Measurements from ENCODE around the gene KCNA2.

Gene KCNA2

DNA sequence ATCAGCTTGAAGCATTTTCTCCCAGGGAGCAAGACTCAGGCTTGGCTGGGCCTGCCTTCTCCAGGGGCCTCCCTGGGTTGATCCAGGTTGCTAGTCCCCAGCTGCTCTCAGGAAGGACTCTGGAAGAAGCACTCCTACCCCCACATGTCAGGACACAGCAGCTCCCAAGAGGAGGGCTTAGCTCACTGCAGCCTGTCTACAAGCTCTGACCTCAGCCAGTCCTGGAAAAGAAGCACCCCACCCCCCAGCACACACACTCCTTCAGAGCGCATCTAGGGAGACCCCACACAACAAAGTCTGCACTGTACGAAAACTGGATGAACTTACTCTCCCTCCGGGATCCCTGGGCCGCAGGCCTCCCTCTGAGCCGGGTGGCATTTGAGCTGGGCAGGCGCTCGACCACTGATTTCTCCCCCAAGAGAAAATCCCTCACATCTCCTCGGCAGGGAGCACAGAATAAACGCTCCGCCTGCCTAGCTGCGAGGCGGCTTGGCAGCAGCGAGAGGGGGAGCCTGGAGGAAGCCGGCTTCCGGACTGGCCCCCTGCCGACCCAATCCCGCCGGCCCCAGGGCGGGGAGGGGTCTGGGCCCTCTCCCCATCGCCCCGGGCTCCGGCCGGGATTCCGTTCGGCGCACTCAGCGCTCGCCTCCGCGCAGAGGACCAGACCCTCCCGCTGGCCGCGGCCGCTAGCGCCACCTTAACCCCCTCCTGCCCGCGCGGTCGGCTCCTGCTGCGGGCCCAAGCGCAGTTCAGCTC is at the start of gene KCNA2:
TSS of gene KCNA2 (minus strand) at position 458 of the 756 bp plus-strand sequence. CDS start 1,576 bp downstream, outside the sequence.
- DNase-seq: peak; percentile 20

DNA sequence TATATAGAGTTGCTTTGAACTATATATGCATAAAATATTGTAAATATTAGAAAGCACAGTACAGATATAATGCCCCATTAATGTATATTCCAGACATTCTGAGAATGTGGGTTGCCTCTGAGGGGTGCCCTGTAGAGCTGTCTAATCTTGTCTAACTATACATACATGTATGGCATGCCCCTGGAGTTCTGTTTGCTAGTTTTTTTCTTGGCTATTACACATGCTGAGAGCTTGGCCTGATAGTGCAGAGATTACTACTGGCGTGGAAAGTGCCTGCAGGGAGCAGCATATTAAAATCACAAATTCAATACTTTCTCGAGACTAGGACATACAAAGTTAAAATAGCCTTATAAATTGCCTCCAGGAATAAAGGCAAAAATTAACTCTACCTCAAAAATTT is 44.5 kb upstream of the KCNA2 start:
- DNase-seq: no peak

DNA sequence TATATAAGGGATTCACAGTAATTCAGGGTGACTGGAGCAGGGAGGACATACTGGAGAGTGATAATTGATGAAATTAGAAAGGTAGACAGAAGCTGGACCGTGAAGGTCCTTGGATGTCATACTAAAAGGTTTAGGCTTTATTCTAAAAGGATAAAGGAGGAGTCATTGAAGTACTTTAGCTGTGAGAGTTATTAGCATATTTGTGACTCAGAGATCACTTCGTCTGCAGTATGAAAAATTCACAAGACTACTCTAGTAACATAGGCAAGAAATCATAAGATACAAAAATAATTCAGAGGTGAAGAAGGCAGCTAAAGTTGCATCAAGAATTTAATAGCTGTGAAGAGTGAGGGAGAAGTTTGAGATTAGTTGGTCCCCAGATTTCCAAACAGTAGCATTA is 42.3 kb upstream of the KCNA2 start:
- DNase-seq: no peak

DNA sequence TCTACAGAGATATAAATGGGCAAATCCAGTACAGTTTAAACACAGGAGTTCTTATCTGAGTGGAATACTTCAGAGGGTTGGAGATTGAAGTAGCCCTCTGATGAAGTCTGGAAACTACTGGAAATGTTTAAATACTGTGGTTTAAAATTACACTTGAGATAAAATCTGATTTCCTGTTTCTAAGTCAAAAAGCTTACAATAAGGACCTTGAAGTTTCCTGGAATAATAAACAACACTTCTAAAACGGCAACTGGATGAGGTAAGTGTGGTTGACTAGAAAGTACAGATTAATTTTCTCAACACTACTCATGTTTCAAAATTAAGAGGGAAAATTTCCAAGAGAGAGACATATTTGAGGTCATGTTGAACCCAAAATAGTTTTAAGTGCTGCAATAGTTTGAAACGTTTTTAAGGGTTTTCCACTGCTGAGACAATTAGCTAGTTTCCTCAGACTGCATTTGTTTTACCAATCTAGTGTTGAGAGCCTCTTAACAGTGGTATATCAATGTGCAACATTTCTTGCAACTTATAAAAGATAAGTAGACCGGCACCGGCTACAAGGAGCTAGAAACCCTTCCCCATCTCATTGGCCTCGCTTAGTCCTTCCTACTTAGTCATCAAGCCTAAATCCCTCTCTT is 41.2 kb upstream of the KCNA2 start:
- no peak for DNase-seq

DNA sequence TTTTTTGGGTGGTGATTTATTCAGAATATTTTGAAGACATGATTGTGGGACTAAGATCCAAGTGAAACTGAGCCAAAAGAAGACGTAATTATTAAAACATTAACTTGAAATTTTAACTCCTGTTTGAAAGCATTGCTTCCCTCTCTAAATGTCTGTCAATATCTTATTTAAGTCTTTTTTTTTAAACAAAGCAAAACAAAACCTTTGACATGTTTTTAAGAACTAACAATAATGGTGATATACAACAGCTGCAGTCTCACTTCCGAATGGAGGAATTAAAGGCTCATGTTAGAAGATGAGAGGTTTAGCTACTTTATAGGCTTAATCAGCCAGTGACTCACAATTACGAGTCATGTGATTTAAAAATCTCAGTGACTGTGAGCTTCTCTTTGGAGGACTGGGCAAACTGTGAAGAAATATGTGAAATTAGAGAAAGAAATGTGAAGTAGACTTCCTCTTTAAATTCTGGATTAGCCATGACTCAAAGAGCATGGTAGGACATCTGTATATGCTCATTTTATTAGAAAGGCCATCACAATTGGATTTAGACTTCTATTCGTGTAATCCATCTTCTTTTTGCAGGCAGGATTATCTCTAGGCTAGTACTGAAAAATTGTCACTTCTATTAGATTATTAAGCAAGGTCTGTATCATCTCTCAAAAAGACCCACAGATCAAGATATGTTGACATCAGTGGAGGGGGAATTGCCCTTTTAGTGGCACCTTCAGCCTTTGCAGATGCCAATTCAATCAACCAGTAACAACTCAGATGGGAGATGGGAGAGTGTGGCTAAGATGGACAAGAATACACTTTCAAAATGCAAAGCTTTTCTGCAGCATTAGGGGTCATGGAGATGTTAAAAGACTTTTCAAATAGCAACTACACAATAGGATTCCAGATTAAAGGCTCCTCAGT is 39.9 kb upstream of the KCNA2 start:
- DNase-seq: no peak

DNA sequence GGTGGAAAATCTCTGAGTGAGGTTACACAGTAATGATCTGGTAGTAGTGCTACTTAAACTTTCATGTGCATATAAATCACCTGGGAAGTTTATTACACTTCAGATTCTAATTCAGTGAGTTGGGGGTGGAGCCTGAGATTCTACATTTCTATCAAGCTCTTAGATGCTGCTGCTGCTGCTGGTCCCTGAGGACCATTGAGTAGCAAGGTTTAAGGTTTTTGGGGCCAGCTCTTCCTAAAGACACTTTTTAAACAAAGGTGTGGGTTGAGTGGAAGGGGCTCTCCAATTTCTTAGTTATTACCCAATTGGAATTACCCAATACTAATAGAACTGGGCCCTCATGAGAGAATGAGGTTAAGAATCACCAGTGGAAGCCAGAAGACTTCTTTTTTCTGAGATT is 39.1 kb upstream of the KCNA2 start:
- DNase-seq: no peak

DNA sequence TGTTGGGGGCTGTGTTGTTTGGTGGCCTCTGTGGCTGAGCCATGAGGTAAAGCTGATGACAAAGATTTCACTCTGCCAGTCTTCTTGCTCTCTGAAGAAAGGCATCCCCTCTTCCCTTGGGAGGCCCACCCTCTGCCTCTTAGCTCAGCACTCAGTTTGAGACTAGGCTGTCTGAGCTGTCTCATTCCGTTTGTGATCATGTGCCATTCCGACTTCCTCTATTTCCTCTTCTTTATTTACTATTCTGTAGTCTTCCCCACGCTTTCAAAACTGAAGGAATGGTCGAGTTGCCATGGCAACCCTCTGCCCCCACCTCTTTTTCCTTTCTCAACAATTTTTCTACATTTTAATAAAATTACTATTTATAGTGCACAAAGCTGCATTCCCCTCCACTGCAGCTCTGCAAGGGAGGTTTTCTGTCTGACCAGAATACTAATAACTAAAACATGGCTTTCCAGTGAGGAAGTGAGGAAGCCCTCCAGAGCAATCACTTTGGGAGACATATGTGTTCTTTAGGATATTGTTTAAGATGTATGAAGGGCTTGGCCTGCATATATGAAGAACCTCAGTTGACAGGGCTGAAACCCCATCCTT is 37.8 kb upstream of the KCNA2 start:
- no peak for DNase-seq

DNA sequence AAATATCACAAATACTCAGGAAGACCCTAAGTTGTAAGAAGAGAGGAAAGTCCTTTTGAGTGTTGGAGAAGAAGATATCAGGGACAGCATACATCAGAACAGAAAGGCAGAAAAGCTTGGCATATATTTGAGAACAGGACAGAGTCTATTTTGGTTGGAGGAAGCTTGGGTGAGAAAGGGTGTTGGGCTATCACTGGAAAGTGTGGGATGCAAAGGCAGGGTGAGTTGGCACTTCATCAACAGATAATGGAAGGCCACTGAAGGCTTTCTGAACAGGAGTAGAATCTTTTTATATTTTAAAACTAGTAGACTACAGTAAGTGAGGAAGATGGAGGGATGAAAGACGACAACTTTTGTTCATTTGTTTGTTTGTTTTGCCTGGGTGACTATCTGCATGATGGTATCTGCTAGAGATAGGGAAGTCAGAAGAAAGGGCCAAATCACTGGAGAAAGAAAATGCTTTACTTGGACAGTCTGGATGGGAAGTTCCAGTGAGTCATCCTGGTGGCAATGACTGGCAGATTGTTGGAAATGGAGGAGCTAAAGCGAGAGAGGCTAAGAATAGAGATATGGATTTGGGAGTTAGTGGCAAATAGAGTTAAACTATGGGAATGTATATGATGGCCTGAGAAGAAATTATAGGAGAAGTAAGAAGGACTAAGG is 33.7 kb upstream of the KCNA2 start:
- DNase-seq: no peak

DNA sequence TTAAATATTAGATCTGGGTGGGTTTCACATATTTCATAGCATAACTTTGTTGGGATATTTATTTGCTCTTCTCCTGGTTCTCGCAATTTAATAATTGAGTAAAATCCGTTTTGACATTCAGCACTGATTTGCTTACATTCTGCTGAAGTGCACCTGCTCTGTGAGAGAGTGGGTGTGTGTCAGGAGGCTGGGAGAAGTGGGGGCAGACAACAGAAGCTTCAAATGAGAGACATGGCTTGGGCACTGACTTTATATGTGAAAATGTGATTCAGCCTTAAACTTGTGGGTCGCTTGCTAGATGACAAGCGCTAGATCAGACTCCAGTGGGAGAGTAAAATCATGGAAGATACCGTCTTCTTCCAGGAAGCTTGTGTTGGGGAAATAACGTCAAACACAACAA is 32.4 kb upstream of the KCNA2 start:
- DNase-seq: no peak

DNA sequence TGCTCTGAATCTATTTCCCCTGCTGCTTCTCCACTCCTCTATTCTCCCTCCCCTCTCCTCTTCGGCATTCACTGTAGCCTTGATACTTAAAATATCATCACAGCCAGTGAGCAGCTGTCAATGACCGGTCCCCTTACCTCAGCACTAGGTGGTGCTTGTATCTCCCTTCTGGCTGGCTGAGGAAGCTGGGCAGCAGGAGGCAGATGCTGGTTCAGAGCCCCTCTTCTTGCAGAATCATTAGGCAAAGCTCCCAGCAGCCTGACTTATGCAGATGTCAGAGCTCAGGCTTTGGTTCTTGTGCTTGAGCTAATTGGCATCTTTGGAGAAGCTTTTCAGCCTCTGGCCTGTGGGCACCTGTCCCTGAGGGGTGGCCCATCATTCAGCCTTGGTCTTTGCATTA is 31.9 kb upstream of the KCNA2 start:
- no peak for DNase-seq

DNA sequence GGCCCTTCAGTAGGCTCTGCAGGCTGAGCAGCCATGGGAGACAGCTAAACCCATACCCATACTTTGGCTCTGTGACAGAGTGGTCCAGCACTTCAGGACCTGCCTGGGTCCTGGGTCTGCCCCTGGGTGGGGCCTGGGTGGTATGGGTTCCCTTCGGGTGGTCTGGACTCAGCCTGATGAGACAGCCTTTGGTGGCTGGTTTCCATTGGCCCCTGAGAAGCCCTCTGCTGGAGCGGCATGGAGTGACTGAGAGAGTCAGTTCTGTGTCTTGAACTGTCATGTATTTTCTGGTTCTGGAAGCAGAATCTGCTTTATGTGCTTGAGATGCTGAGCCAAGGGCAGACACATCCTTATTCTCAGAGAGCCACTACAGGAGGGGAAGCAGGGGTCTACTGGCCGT is 31.3 kb upstream of the KCNA2 start:
- no peak for DNase-seq

DNA sequence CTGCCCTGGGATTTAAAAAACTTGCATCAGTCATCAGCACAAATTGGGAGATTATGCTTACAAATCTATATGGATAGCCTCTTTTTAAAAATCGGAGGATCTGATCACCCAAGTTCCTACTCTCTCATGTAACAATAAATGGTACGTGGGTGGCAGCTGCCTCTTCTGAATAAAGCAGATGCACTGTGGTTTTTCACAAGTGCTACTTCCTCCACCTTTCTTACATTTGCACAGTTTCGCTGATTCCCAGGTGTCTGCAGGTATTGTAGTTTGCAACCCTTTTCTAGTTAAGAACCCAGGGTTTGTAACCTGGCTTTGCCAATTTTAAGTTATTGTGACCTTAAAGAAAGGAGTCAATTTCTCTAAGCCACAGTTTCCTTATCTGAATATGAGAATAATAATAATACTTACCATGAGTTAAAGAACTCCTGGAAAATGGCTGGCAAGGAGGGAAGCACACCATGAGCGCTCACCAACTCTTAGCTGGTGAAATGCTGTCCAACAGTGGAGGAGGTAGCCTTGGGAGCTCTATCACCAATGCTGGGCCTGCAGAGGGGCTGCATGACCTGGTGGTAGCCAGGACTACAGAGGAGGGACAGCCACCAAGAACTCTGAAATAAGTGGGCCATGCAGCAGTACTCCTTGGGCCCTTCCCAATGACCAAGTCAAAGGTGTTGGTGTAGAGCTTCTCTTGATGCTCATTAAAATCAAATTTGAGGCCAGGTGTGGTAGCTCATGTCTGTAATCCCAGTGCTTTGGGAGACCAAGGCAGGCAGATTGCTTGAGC is 30.2 kb upstream of the KCNA2 start:
- DNase-seq: no peak

DNA sequence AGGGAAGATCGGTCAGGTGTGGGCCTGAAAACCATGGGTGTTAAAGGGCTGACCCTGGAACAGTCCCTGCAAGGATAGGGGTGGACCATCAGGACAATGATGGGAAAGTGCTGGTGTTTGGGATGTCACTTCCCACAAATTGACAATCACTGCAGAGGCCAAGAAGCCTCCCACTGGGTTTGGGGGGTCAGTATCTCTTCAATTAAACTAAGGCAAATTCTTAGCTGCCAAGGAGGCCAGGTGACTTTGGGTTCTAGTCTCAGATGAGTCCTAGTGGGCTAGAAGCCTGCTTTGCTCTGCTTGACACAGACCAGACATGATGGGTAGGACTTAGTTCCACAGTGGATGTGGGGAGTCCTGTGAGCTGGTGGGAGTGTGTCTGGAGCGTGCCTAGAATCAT is 29.3 kb upstream of the KCNA2 start:
- DNase-seq: no peak

DNA sequence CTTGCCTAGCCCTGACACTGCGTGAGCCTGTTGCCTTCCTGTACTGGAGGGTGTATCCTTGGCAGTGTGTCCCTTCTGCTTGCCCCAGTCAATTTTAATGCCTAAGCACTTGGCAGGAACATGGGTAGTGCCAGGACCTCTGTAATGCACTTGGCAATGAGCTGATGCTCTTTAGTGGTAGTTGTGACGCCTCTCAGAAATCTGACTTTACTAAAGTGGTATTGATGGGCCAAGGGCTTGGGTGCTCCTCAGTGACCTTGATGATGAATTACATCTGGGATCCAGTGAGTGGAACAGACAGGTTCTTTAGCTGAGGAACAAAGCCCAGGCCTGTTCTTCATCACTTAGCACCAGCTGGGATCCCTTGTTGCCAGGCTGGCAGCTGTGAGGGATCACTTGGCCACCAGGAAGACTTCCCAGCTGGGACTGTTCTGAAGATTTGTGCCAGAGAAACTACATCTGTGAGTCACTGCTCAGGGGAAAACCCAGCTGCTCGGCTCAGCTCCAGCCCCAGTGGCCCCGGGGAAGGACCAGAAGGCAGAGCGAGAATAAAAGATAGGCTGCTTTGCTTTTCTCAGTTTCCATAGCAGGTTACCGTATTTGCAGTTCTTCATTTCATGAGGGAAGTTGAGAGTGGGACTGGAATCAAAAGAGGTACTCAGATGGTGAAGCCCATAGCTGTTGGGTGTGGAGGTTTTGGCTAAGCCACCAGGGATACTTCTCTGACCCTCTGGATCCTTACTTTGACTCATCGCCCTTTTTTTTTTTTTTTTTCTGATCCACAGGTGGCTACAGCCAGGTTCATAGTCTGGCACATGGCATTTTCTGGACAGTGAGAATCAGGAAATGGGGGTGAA is 28.5 kb upstream of the KCNA2 start:
- no peak for DNase-seq

DNA sequence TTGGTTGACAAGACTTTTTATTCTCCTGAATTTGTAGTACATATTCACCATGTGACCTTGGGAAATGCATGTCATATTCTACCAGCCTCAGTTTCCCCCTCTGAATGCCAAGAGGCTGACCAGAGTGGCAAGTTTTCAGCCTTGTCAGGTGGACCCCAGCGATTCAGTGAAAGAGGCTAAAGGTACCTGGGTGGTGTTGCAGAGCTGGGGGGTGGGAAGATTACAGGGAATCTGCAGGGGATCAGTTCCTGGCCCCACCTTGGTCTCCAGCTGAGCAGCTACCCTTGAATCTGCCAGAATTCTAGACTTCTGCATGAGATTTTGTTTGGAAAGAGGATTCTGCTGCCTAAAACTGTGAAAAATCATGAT is 27.9 kb upstream of the KCNA2 start:
- DNase-seq: no peak

DNA sequence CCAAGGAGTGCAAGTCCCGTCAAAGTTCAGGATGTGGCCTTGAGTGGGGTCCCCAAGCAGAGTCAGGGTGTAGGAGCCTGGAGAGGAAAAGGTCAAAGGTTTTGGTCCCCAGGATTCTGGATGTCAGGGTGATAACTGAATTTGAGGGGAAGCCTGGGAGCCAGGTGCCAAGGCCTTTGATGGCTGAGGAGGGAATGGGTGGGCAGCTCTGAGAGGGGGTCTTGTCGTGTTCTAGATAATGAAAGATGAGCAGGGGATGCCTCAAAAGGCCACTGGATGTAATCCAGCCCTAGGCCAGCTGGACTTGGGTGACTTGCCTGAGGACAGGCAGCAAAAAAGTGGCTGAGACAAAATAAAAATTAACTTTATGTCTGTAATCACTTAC is 27.5 kb upstream of the KCNA2 start:
- no peak for DNase-seq

DNA sequence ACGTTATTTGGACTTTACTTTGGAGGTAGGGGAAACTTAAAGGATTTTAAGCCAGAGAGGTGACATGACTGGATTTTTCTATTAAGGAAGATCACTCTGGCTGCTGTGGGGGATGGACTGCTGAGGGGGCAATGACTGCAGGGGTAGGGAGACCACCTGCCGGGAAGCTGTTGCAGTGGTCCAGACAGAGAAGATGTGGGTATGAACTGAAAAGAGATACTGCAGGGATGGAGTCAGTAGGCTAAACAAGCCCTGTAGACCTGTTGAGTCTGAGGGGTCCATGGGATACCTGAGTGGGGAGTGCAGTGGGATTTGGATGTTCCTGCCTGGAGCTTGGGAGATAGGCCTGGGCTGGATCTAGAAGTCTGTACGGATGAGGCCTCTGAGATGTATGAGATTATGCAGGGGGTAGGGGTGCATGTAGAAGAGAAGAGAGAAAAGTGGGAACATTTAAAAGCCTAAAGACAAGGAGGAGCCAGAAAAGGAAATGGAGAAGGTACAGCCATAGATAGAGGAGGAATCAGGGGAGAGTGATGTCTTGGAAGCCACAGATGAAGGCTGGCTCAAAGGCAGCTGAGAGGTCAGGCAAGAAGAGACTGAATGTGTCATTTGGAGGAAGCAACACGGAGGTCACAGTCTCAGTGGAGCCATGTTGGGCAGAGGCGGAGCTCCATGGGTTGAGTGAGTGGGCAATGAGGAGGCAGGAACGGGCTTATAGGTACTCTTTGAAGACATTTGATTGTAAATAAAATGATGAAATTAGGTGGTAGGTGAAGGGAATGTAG is 25.9 kb upstream of the KCNA2 start:
- DNase-seq: no peak

DNA sequence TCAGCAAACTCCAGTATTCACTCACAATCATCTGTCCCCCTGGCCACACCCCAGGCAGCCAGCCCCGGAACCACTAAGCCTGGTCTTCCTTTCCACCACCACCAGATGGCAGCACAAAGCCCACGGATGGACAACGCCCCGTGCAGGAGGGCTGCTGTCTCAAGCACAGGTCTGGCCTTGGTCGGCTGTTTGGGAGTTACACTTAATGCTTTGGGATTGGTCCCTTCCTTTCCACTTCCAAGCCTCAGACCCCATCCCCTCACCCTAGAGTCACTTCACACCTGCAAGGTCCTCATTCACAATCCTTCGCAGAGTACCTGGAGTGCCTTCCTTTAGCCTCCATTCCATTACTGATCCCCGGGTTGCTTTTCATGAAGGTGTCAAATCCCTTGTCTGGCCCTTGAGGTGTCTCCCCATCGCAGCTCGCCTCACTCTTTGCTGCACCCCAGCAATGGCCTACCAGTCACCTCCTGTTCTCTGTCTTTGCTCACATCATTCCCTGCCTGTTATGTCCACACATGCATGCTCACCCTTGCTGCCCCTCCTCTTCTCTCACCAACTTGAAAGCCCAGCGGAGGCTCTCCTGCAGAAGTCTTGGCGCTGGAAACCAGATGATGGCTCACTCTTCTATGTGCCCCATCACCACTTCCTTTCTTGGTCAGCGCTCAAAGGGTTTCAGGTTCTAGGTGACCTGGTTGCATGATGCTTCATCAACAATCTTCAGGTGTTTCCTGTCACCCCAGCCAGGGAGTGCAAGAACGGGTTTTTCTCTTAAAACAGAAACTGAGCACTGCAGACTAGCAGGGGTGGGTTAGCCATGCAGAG is 24.9 kb upstream of the KCNA2 start:
- DNase-seq: peak; percentile 38
